Suprapubic skin (tissue), 4 donors: ENCODE results near the gene ATL2. TPM values are rescaled to one million over a fixed set of nuclear protein-coding genes. Genes with fewer than 3 reads are reported as not detected.

ENCODE experiments used
- DNase-seq, 2 donors: peaks; one replicate each; pipeline ENCODE4 v3.0.0-alpha.2; 2019; ENCODE audit warnings: low spot score in 2 of 2
- H3K27ac ChIP-seq: fragments of 200-600 bp; sonication (generic); one replicate; pipeline ENCODE4 v1.5.1; 2019
- H3K27me3 ChIP-seq: fragments of 200-600 bp; sonication (generic); one replicate; pipeline ENCODE4 v1.5.1; 2019
- H3K36me3 ChIP-seq: fragments of 200-600 bp; sonication (generic); one replicate; pipeline ENCODE4 v1.5.1; 2019
- H3K4me1 ChIP-seq: fragments of 200-600 bp; sonication (generic); one replicate; pipeline ENCODE4 v1.5.1; 2019
- H3K4me3 ChIP-seq: fragments of 200-600 bp; sonication (generic); one replicate; pipeline ENCODE4 v1.5.1; 2019; ENCODE audit warnings: mild to moderate bottlenecking
- H3K9me3 ChIP-seq: fragments of 200-600 bp; sonication (generic); one replicate; pipeline ENCODE4 v1.5.1; 2019
- CTCF ChIP-seq, 2 donors: fragments of 200-600 bp in 1 of 2; fragments of 450-650 bp in 1 of 2; sonication (generic) in 1 of 2; IDR thresholded peaks; one replicate each; pipeline ENCODE4 v1.5.1; 2016 to 2019; ENCODE audit warnings: antibody characterized with exemption in 2 of 2, mild to moderate bottlenecking in 1 of 2, moderate library complexity in 1 of 2
- EP300 ChIP-seq: sonication (generic); formaldehyde crosslinking; IDR thresholded peaks from one replicate; pipeline ENCODE4 v1.6.1; 2017; ENCODE audit warnings: antibody characterized with exemption
- POLR2A ChIP-seq, 2 donors: fragments of 450-650 bp; IDR thresholded peaks; one replicate each; pipeline ENCODE4 v1.6.1; 2017; ENCODE audit warnings: antibody characterized with exemption in 2 of 2, mild to moderate bottlenecking in 2 of 2, moderate library complexity in 2 of 2
- POLR2AphosphoS5 ChIP-seq, 3 donors: sonication (generic); formaldehyde crosslinking; IDR thresholded peaks; one replicate each; pipeline ENCODE4 v1.6.1; 2017; ENCODE audit warnings: antibody characterized with exemption in 3 of 3
- WGBS: methylation state at CpG from one replicate; pipeline ENCODE4 v1.1.5; 2018; 5-methylcytosine and 5-hydroxymethylcytosine counted together
- total RNA-seq, 4 donors: library from RNA; depleted of rRNA; stranded (reverse); fragments of >200 nt; gene quantifications; one replicate each; pipeline ENCODE4 v1.1.0, GENCODE V29; 2016

Gene ATL2
- total RNA-seq, 4 donors from 2014 or later: 144 to 230 (median 170) TPM

GRCh38 chr2:38400513-38400912 is 23.4 kb upstream of the ATL2 start:
- Histone ChIP-seq H3K27me3 (no peaks in the 10 kb centered on the region), H3K4me1 (peaks cover 12% of the 10 kb centered on the region), H3K36me3 (no peaks in the 10 kb centered on the region), H3K4me3 (no peak overlapping the region), H3K9me3 (no peaks in the 10 kb centered on the region), H3K27ac (no peak overlapping the region)
- no peak for TF ChIP-seq POLR2AphosphoS5 (IDR thresholded peaks at IDR 0.05)
- no peak for TF ChIP-seq POLR2A (IDR thresholded peaks at IDR 0.05)
- TF ChIP-seq EP300: no peak
- no peak for TF ChIP-seq CTCF (IDR thresholded peaks at IDR 0.05)
- no peak for DNase-seq

GRCh38 chr2:38398739-38399138 is 21.7 kb upstream of the ATL2 start:
- peaks cover 21% of the 10 kb centered on the region for H3K4me1 ChIP-seq
- H3K27ac ChIP-seq: peak overlapping the region; percentile 19
- H3K4me3 ChIP-seq: no peak overlapping the region
- TF ChIP-seq POLR2A (IDR thresholded peaks at IDR 0.05) (no peak), CTCF (IDR thresholded peaks at IDR 0.05) (no peak), POLR2AphosphoS5 (IDR thresholded peaks at IDR 0.05) (no peak), EP300 (no peak)
- no peaks in the 10 kb centered on the region for H3K36me3 ChIP-seq
- 55% methylated on average over 4 of the region's 4 CpGs for WGBS
- no peaks in the 10 kb centered on the region for H3K9me3 ChIP-seq
- DNase-seq: no peak
- no peaks in the 10 kb centered on the region for H3K27me3 ChIP-seq

- Histone ChIP-seq H3K4me1 (peaks cover 21% of the 10 kb centered on the region), H3K4me3 (no peak overlapping the region), H3K27ac (peak overlapping the region; percentile 58), H3K27me3 (no peaks in the 10 kb centered on the region), H3K9me3 (no peaks in the 10 kb centered on the region), H3K36me3 (no peaks in the 10 kb centered on the region)
- TF ChIP-seq POLR2A (IDR thresholded peaks at IDR 0.05) (no peak), POLR2AphosphoS5 (IDR thresholded peaks at IDR 0.05) (no peak), CTCF (IDR thresholded peaks at IDR 0.05) (no peak), EP300 (no peak)
- DNase-seq: no peak
- 35% methylated on average over 5 of the region's 5 CpGs for WGBS
Observed at GRCh38 chr2:38394903-38395341, 17.8 kb upstream of the ATL2 start.

GRCh38 chr2:38394041-38394440 is 17.0 kb upstream of the ATL2 start:
- peaks cover 21% of the 10 kb centered on the region for H3K4me1 ChIP-seq
- H3K27ac ChIP-seq: peak overlapping the region; percentile 29
- no peak overlapping the region for H3K4me3 ChIP-seq
- no peaks in the 10 kb centered on the region for H3K36me3 ChIP-seq
- WGBS: 96% methylated on average over 2 of the region's 2 CpGs
- no peaks in the 10 kb centered on the region for H3K27me3 ChIP-seq
- no peaks in the 10 kb centered on the region for H3K9me3 ChIP-seq
- TF ChIP-seq EP300 (no peak), POLR2A (IDR thresholded peaks at IDR 0.05) (no peak), CTCF (IDR thresholded peaks at IDR 0.05) (no peak), POLR2AphosphoS5 (IDR thresholded peaks at IDR 0.05) (no peak)
- DNase-seq: no peak

GRCh38 chr2:38390947-38391346 is 13.9 kb upstream of the ATL2 start:
- Histone ChIP-seq H3K4me3 (no peak overlapping the region), H3K27ac (no peak overlapping the region), H3K36me3 (no peaks in the 10 kb centered on the region), H3K4me1 (peaks cover 15% of the 10 kb centered on the region), H3K27me3 (no peaks in the 10 kb centered on the region), H3K9me3 (no peaks in the 10 kb centered on the region)
- 75% methylated on average over 3 of the region's 3 CpGs for WGBS
- no peak for DNase-seq
- TF ChIP-seq CTCF (IDR thresholded peaks at IDR 0.05) (no peak), POLR2AphosphoS5 (IDR thresholded peaks at IDR 0.05) (no peak), POLR2A (IDR thresholded peaks at IDR 0.05) (no peak), EP300 (no peak)
